ENCODE data around the gene ZNF783.

GRCh38 chr7:149280151-149280550 lies 18.2 kb downstream of the ZNF783 start:
- TF ChIP-seq CTCF (IDR thresholded peaks at IDR 0.05) (no peak), POLR2AphosphoS5 (IDR thresholded peaks at IDR 0.05) (no peak), POLR2A (IDR thresholded peaks at IDR 0.05) (no peak)

Data from prostate gland (tissue), 2 donors.